K562 (cell line): ENCODE measurements around the gene LRIF1. TPM values are rescaled to one million over a fixed set of nuclear protein-coding genes. Genes with fewer than 3 reads are reported as not detected.
A peak's percentile ranks its signal among the peaks of the same experiment; 100 is the strongest.

ENCODE experiments used
- ATAC-seq: fragments of 200-7000 bp; cut with Tn5 transposase; 3 replicates; pipeline ENCODE4 v1.9.1; 2020; ENCODE audit warnings: moderate library complexity
- BruUV-seq: library from RNA; stranded (reverse); fragments of 400-500 nt; replicated peaks from 2 replicates; lab custom pipeline; 2021; lab: Mats Ljungman, UMichigan
- CTCF ChIA-PET: fragments of 300-600 bp; formaldehyde crosslinking; extraction: SDS; loops from one replicate; lab custom pipeline; 2021; ENCODE audit warnings: low intra/inter-chr PET ratio; lab: Yijun Ruan, JAX
- POLR2A ChIA-PET: fragments of 300-600, 350-650 bp; sonication (Branson Sonifier 250); formaldehyde crosslinking; extraction: SDS; loops from one replicate; lab custom pipeline; 2021; ENCODE audit warnings: antibody characterized with exemption, inconsistent platforms; lab: Yijun Ruan, JAX
- DNase-seq, 4 experiments: peaks; one replicate each; pipeline versions ENCODE4 v3.0.0 to v3.0.0-alpha.2; 2011 to 2018; ENCODE audit warnings: low spot score in 3 of 4, mixed read lengths in 3 of 4; ENCODE audit errors: extremely low read depth in 1 of 4
- FAIRE-seq: peaks from 2 replicates; lab custom pipeline; 2011; peaks lifted over from hg19 to GRCh38; lab: Jason Lieb, UNC
- H2AFZ ChIP-seq: 2 replicates; pipeline ENCODE4 v1.6.0; 2011; ENCODE audit warnings: low read depth, low read length, control low read depth, inconsistent platforms
- H3K27ac ChIP-seq: fragments of 200-600 bp; 3 replicates; pipeline ENCODE4 v1.8.0; 2011; ENCODE audit warnings: low read depth, mild to moderate bottlenecking, control low read depth, inconsistent platforms, low read length, moderate library complexity, mixed read lengths; ENCODE audit errors: extremely low read depth
- H3K27me3 ChIP-seq, 2 experiments: fragments of 300-600 bp in 1 of 2; 2 replicates in 1 of 2; 3 replicates in 1 of 2; pipeline versions ENCODE4 v1.6.0 to v1.8.0; 2011; ENCODE audit warnings: inconsistent platforms in 2 of 2, low read length in 2 of 2, mild to moderate bottlenecking in 1 of 2, mixed read lengths in 1 of 2, moderate library complexity in 1 of 2; ENCODE audit not compliant: control insufficient read depth in 2 of 2, insufficient read depth in 2 of 2
- H3K36me3 ChIP-seq: fragments of 300-600 bp; 3 replicates; pipeline ENCODE4 v1.8.0; 2011; ENCODE audit warnings: mild to moderate bottlenecking, low read length, inconsistent platforms; ENCODE audit not compliant: control insufficient read depth, insufficient read depth
- H3K4me1 ChIP-seq, 2 experiments: fragments of 200-600 bp in 1 of 2; replicated peaks in 1 of 2; 2 replicates in 1 of 2; 3 replicates in 1 of 2; pipeline versions ENCODE4 v1.5.1 to v1.8.0; 2011; ENCODE audit warnings: inconsistent platforms in 2 of 2, low read length in 2 of 2, mild to moderate bottlenecking in 1 of 2, mixed read lengths in 1 of 2, moderate library complexity in 1 of 2; ENCODE audit not compliant: control insufficient read depth in 2 of 2, insufficient read depth in 2 of 2
- H3K4me2 ChIP-seq: 2 replicates; pipeline ENCODE4 v1.6.1; 2011; ENCODE audit warnings: low read length, control low read depth, inconsistent platforms, mixed read lengths; ENCODE audit not compliant: insufficient read depth
- H3K4me3 ChIP-seq: fragments of 200-600 bp; sonication (generic), shearing (Covaris generic); 2 replicates; pipeline ENCODE4 v1.5.1; 2016; ENCODE audit warnings: control low read depth, inconsistent platforms
- H3K79me2 ChIP-seq: fragments of 200-600 bp; 3 replicates; pipeline ENCODE4 v1.8.0; 2011; ENCODE audit warnings: low read length, inconsistent platforms; ENCODE audit not compliant: control insufficient read depth, insufficient read depth
- H3K9ac ChIP-seq, 2 experiments: 2 replicates each; pipeline versions ENCODE4 v1.6.0 to v1.6.1; 2011; ENCODE audit warnings: low read depth in 2 of 2, low read length in 2 of 2, control low read depth in 1 of 2, inconsistent platforms in 1 of 2, mild to moderate bottlenecking in 1 of 2, mixed read lengths in 1 of 2; ENCODE audit not compliant: insufficient read depth in 1 of 2
- H3K9me1 ChIP-seq: one replicate; pipeline ENCODE4 v1.6.0; 2011; ENCODE audit warnings: inconsistent platforms, mild to moderate bottlenecking, low read length, moderate library complexity; ENCODE audit not compliant: control insufficient read depth, insufficient read depth
- H3K9me3 ChIP-seq: replicated peaks from 2 replicates; pipeline ENCODE4 v1.5.1; 2011; ENCODE audit warnings: low read depth, low read length, inconsistent platforms; ENCODE audit not compliant: control insufficient read depth, insufficient read depth
- H4K20me1 ChIP-seq: replicated peaks from 2 replicates; pipeline ENCODE4 v1.6.1; 2011; ENCODE audit warnings: low read length, inconsistent platforms, mixed read lengths; ENCODE audit not compliant: control insufficient read depth, insufficient read depth
- BMI1 ChIP-seq: fragments of 150-350 bp; IDR thresholded peaks from 2 replicates; pipeline ENCODE4 v1.6.1; 2014; ENCODE audit warnings: low read length
- DDX20 ChIP-seq: fragments of 450-650 bp; IDR thresholded peaks from 2 replicates; pipeline ENCODE4 v1.6.1; 2016; ENCODE audit warnings: missing genetic modification characterization, low read depth, mild to moderate bottlenecking, missing compliant biosample characterization, moderate library complexity
- ETS2 ChIP-seq: IDR thresholded peaks from 2 replicates; pipeline ENCODE4 v1.6.1; 2016; ENCODE audit warnings: borderline replicate concordance, missing genetic modification characterization, mild to moderate bottlenecking, moderate library complexity, missing compliant biosample characterization; ENCODE audit not compliant: poor library complexity, severe bottlenecking
- FOSL1 ChIP-seq: fragments of 200-800 bp; sonication (Bioruptor generic); conservative IDR thresholded peaks from 2 replicates; pipeline ENCODE4 v1.6.1; 2016; ENCODE audit warnings: missing genetic modification characterization, missing compliant biosample characterization
- NCOA2 ChIP-seq, 2 experiments: fragments of 450-650 bp; IDR thresholded peaks; 2 replicates each; pipeline ENCODE4 v1.6.1; 2018; ENCODE audit warnings: mild to moderate bottlenecking in 2 of 2, moderate library complexity in 1 of 2; ENCODE audit not compliant: partially characterized antibody in 2 of 2
- NR2F6 ChIP-seq: fragments of 450-650 bp; formaldehyde crosslinking; IDR thresholded peaks from 2 replicates; pipeline ENCODE4 v1.4.0; 2020; ENCODE audit warnings: mild to moderate bottlenecking
- NRF1 ChIP-seq, 2 experiments: fragments of 450-650 bp; IDR thresholded peaks in 1 of 2; conservative IDR thresholded peaks in 1 of 2; 2 replicates each; pipeline ENCODE4 v1.6.1; 2014; ENCODE audit warnings: mild to moderate bottlenecking in 2 of 2
- RFX5 ChIP-seq: IDR thresholded peaks from 2 replicates; pipeline ENCODE4 v1.6.1; 2011; ENCODE audit warnings: low read depth, mild to moderate bottlenecking, improper control_type of control experiment, low read length
- TSC22D4 ChIP-seq: fragments of 450-650 bp; IDR thresholded peaks from 2 replicates; pipeline ENCODE4 v1.6.1; 2016; ENCODE audit warnings: missing genetic modification characterization, missing biosample characterization, control low read depth
- ZFX ChIP-seq: sonication (generic); formaldehyde crosslinking; IDR thresholded peaks from 2 replicates; pipeline ENCODE4 v1.8.0; 2022; ENCODE audit warnings: mild to moderate bottlenecking, missing genetic modification reagents, moderate library complexity
- ZNF282 ChIP-seq: sonication (generic); formaldehyde crosslinking; IDR thresholded peaks from 2 replicates; pipeline ENCODE4 v1.8.1; 2023; ENCODE audit warnings: missing genetic modification reagents
- ZNF707 ChIP-seq: fragments of 250-450 bp; sonication (Bioruptor Pico); conservative IDR thresholded peaks from 2 replicates; pipeline ENCODE4 v1.8.0; 2022; ENCODE audit warnings: inconsistent platforms, mild to moderate bottlenecking, moderate library complexity
- ZNF830 ChIP-seq: fragments of 250-450 bp; sonication (Bioruptor Pico); IDR thresholded peaks from 2 replicates; pipeline ENCODE4 v1.5.0; 2021; ENCODE audit warnings: mild to moderate bottlenecking
- WGBS: fragments of 100-300 bp; shearing (Covaris generic); methylation state at CpG from one replicate; pipeline ENCODE4 v1.1.6; 2016; ENCODE audit warnings: low coverage, mixed read lengths; ENCODE audit not compliant: insufficient coverage; ENCODE audit errors: missing lambda C conversion rate; 5-methylcytosine and 5-hydroxymethylcytosine counted together
- in situ Hi-C: fragments of 300-500 bp; cut with MboI; formaldehyde crosslinking; loops from 4 replicates; pipeline ENCODE4 v1.15.0; 2018; ENCODE audit warnings: inconsistent platforms, mixed read lengths
- intact Hi-C: fragments of 100-400 bp; cut with micrococcal nuclease; formaldehyde crosslinking; loops from 2 replicates; pipeline ENCODE4 v1.14.2; 2022
- polyA plus RNA-seq, 8 experiments: library from polyadenylated mRNA; depleted of rRNA in 4 of 8; stranded (reverse) in 5 of 8; unstranded in 3 of 8; fragments of >200 nt; fragmentation: Nextera tagmentation in 2 of 8; fragmentation: Illumina TruSeq in 1 of 8; extraction: Ambion mirVana in 2 of 8; extraction: Trizol in 1 of 8; gene quantifications; 2 replicates each; pipeline versions ENCODE4 v1.2.1 to v1.2.3, GENCODE V29; 2011 to 2014; ENCODE audit warnings: inconsistent platforms in 1 of 8, missing spikeins in 1 of 8
- total RNA-seq, 7 experiments: library from RNA; depleted of rRNA in 6 of 7; stranded (reverse); fragments of >200 nt in 6 of 7; fragmentation: Illumina TruSeq in 2 of 7; extraction: Trizol in 2 of 7; gene quantifications; 2 replicates each; pipeline versions ENCODE4 v1.2.1 to v1.2.3, GENCODE V29; 2011 to 2021; ENCODE audit warnings: low replicate concordance in 1 of 7
- TF ChIP-seq, protein P1 (sequence below): fragments of 450-650 bp; formaldehyde crosslinking; IDR thresholded peaks from 2 replicates; pipeline ENCODE4 v1.4.0; 2022; ENCODE audit warnings: mild to moderate bottlenecking, moderate library complexity
- TF ChIP-seq, protein P2 (sequence below): fragments of 450-650 bp; IDR thresholded peaks from 2 replicates; pipeline ENCODE4 v1.6.1; 2016; ENCODE audit warnings: mild to moderate bottlenecking
- TF ChIP-seq, protein P3 (sequence below): fragments of 450-650 bp; formaldehyde crosslinking; conservative IDR thresholded peaks from 2 replicates; pipeline ENCODE4 v1.4.0; 2022; ENCODE audit warnings: mild to moderate bottlenecking, missing genetic modification characterization

Gene LRIF1
- total and polyA plus RNA-seq, 9 of the 15 experiments (the other 6 are each of a cell fraction or from before 2014, with no cell fraction given) = 35.6 to 88.8 (median 74.1) TPM

DNA sequence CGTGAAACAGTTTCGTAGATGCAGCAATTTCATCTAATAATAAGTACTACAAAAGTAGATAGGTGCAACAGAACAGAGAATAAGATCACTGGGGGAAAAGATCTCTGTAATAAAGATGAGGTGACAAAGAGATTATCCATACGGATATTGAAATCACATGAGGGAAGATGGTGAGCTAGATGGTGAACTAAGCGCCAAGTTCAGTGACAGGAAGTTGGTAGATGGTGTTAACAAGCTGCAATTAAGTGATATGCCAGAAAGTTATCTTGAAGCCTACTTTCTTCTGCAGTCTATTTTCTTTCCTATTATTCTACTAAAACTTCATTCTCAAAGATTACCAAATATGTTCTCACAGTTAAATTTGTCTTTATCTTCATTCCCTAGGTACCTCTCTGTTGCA, 7.1 kb downstream of the LRIF1 start:
- intact Hi-C loops (no loop called here), in situ Hi-C loops (no loop called here)
- Histone ChIP-seq H3K4me1 (peaks cover 0 to 15% of the 10 kb centered on the region in 2 experiments; a peak in 3 of 5 replicates), H3K4me3 (no peak overlapping the region), H4K20me1 (0 out of 2 replicates have a peak, but pooled peaks cover 10% of the 10 kb centered on the region), H3K27me3 (no peaks in the 10 kb centered on the region), H2AFZ (no peak overlapping the region), H3K36me3 (peaks cover 87% of the 10 kb centered on the region), H3K27ac (no peak overlapping the region), H3K9me3 (no peaks in the 10 kb centered on the region), H3K4me2 (no peak overlapping the region), H3K9me1 (no peaks in the 10 kb centered on the region), H3K79me2 (peaks cover 95% of the 10 kb centered on the region), H3K9ac (no peak overlapping the region)
- TF ChIP-seq FOSL1 (tag) = no peak
- no peak for TF ChIP-seq ZNF282 (CRISPR knock-in tag)
- TF ChIP-seq NRF1 (conservative IDR thresholded peaks at IDR 0.05 in 1 of 2, IDR thresholded peaks at IDR 0.05 in 1 of 2) = no peak
- TF ChIP-seq, protein P1, sequence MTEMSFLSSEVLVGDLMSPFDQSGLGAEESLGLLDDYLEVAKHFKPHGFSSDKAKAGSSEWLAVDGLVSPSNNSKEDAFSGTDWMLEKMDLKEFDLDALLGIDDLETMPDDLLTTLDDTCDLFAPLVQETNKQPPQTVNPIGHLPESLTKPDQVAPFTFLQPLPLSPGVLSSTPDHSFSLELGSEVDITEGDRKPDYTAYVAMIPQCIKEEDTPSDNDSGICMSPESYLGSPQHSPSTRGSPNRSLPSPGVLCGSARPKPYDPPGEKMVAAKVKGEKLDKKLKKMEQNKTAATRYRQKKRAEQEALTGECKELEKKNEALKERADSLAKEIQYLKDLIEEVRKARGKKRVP = no peak
- TF ChIP-seq, protein P2, sequence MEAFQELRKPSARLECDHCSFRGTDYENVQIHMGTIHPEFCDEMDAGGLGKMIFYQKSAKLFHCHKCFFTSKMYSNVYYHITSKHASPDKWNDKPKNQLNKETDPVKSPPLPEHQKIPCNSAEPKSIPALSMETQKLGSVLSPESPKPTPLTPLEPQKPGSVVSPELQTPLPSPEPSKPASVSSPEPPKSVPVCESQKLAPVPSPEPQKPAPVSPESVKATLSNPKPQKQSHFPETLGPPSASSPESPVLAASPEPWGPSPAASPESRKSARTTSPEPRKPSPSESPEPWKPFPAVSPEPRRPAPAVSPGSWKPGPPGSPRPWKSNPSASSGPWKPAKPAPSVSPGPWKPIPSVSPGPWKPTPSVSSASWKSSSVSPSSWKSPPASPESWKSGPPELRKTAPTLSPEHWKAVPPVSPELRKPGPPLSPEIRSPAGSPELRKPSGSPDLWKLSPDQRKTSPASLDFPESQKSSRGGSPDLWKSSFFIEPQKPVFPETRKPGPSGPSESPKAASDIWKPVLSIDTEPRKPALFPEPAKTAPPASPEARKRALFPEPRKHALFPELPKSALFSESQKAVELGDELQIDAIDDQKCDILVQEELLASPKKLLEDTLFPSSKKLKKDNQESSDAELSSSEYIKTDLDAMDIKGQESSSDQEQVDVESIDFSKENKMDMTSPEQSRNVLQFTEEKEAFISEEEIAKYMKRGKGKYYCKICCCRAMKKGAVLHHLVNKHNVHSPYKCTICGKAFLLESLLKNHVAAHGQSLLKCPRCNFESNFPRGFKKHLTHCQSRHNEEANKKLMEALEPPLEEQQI = no peak
- no peak for TF ChIP-seq NCOA2 (IDR thresholded peaks at IDR 0.05; ENCODE audit: partially characterized antibody in 2 of 2)
- TF ChIP-seq RFX5 = no peak
- TF ChIP-seq ETS2 = no peak
- TF ChIP-seq NR2F6 = 0 out of 2 replicates have a peak, but pooled peaks have one; percentile 23
- no peak for TF ChIP-seq TSC22D4 (tag)
- TF ChIP-seq DDX20 (tag) = no peak
- TF ChIP-seq ZNF830 (CRISPR knock-in tag) = no peak
- TF ChIP-seq, protein P3, sequence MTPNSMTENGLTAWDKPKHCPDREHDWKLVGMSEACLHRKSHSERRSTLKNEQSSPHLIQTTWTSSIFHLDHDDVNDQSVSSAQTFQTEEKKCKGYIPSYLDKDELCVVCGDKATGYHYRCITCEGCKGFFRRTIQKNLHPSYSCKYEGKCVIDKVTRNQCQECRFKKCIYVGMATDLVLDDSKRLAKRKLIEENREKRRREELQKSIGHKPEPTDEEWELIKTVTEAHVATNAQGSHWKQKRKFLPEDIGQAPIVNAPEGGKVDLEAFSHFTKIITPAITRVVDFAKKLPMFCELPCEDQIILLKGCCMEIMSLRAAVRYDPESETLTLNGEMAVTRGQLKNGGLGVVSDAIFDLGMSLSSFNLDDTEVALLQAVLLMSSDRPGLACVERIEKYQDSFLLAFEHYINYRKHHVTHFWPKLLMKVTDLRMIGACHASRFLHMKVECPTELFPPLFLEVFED (CRISPR knock-in tag) = 0 out of 2 replicates have a peak, but pooled peaks have one; percentile 55
- no peak for TF ChIP-seq ZFX (CRISPR knock-in tag)
- no peak for TF ChIP-seq BMI1
- no peak for TF ChIP-seq ZNF707 (CRISPR knock-in tag)
- no peak for DNase-seq
- no peak for FAIRE-seq
- ATAC-seq = no peak
- POLR2A ChIA-PET = no interaction called here
- WGBS = 80% methylated on average over 4 of the region's 4 CpGs
- no TSS peak for BruUV-seq
- CTCF ChIA-PET = no interaction called here
